Neutrophil (primary cell): ENCODE results near the gene LFNG.

Experiments
- H3K27ac ChIP-seq: fragments of 200-600 bp; sonication (generic); 2 replicates; pipeline ENCODE4 v1.5.1; 2016; ENCODE audit warnings: mild to moderate bottlenecking, moderate library complexity
- H3K27me3 ChIP-seq: fragments of 200-600 bp; sonication (generic); 2 replicates; pipeline ENCODE4 v1.6.0; 2016; ENCODE audit warnings: mild to moderate bottlenecking
- H3K36me3 ChIP-seq: fragments of 200-600 bp; sonication (generic); 2 replicates; pipeline ENCODE4 v1.5.1; 2017
- H3K4me1 ChIP-seq, 2 experiments: fragments of 200-600 bp in 1 of 2; sonication (generic) in 1 of 2; 1 replicate in 1 of 2; 2 replicates in 1 of 2; pipeline versions ENCODE4 v1.5.1 to v1.6.1; 2013 to 2016; ENCODE audit warnings: low read depth in 1 of 2, low read length in 1 of 2, mild to moderate bottlenecking in 1 of 2, moderate library complexity in 1 of 2; ENCODE audit not compliant: control insufficient read depth in 1 of 2, insufficient read depth in 1 of 2
- H3K4me3 ChIP-seq, 2 experiments: fragments of 200-600 bp in 1 of 2; sonication (generic) in 1 of 2; 1 replicate in 1 of 2; 2 replicates in 1 of 2; pipeline ENCODE4 v1.5.1; 2013 to 2016; ENCODE audit warnings: low read depth in 1 of 2, low read length in 1 of 2, mild to moderate bottlenecking in 1 of 2, moderate library complexity in 1 of 2
- H3K9me3 ChIP-seq: fragments of 200-600 bp; sonication (generic); 2 replicates; pipeline ENCODE4 v1.5.1; 2016
- CTCF ChIP-seq: fragments of 200-600 bp; sonication (generic); IDR thresholded peaks from 2 replicates; pipeline ENCODE4 v1.5.1; 2016; ENCODE audit warnings: antibody characterized with exemption

The LFNG gene

DNA sequence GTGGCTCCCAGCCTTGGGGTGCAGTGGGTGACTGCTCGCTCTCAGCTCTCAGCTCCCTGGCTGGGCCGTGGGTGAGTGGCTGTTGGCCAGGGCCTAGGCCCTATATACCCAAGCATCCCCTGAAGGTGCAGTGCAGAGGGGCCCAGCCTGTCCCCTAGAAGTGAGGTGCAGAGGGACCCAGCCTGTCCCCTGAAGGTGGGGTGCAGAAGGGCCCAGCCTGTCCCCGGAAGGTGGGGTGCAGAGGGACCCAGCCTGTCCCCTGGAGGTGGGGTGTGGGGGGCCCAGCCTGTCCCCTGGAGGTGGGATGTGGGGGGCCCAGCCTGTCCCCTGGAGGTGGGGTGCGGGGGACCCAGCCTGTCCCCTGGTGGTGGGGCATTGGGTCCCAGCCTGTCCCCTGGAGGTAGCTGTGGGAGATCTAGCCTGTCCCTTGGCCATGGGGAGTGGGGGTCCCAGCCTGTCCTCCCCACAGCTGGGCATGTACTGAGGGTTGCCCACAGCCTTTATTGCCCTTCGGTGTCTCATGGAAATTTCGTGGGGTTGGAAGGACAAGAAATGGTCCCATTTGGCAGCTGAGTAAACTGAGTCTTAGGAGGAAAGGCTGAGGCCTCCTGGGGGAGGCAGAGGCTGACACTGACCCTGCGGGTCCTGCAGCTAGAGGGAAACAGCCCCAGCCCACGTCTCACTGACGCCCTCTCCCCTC lies 17.5 kb upstream of the LFNG start:
- H3K27ac ChIP-seq, result no peak overlapping the region
- H3K4me1 ChIP-seq, result no peaks in the 10 kb centered on the region
- no peaks in the 10 kb centered on the region for H3K36me3 ChIP-seq
- TF ChIP-seq CTCF, result no peak
- no peaks in the 10 kb centered on the region for H3K9me3 ChIP-seq
- H3K27me3 ChIP-seq, result peaks cover 23% of the 10 kb centered on the region
- H3K4me3 ChIP-seq, result no peak overlapping the region

DNA sequence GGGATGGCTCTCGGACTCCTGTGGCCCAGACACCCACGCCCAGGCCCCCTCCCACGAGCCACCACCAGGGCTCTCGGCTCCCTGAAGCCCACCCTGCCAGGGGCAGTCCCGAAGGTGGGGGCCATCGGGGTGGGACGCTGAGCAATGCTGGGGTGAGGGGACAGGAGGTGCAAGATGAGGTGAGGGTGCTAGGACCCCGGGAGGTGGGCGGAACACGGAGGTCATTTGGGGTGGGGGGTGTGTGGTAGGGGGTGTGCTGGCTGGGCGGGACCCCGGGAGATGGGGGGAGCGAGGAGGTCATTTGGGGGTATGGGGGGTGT lies 17.0 kb upstream of the LFNG start:
- H3K27me3 ChIP-seq, result peaks cover 23% of the 10 kb centered on the region
- no peak for TF ChIP-seq CTCF
- H3K4me3 ChIP-seq, result no peak overlapping the region
- no peaks in the 10 kb centered on the region for H3K4me1 ChIP-seq
- H3K36me3 ChIP-seq, result no peaks in the 10 kb centered on the region
- H3K27ac ChIP-seq, result no peak overlapping the region
- H3K9me3 ChIP-seq, result no peaks in the 10 kb centered on the region

DNA sequence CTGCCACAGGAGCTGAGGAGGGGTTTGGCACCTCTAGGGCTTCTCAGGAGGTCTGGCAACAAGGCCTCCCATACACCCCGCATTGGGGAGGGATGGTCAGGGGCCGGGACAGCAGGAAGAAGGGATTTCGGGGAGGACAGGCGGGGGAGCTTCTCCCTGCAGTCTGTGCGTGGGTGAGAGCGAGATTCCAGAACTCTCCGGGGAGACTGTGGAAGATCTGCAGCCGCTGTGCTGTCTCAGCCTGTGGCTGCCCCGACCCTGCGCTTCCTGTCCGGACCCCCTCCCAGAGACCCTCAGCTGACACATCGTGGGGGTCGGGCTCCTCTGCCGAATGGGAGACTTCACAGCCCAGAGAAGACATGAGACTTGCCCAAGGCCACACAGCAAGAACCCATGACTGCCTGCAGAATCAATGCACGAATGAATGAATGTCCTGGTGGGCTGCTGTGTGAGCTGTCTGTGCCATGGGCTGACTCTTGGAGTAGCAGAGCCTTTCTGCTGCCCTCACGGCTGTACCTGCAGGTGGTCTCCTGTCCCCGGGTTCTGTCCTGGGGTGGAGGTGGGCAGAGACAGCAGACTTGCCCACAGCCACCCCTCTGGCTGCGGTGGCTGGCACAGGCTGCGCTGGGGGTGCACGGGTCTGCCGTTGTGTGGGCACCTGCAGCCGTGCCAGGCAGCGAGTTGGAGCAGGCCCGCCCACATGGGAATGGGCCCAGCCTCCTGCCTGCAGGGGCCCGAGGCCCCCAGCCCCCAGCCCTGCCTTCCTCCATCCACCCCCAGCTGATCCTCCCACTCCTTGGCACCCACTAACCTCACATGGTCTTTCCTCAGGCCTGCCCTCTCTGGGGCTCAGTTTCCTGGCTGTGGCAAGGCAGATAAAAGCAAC lies 16.3 kb upstream of the LFNG start:
- H3K4me1 ChIP-seq, result peaks cover under 1 to 4% of the 10 kb centered on the region in 2 experiments
- H3K9me3 ChIP-seq, result no peaks in the 10 kb centered on the region
- H3K27ac ChIP-seq, result no peak overlapping the region
- H3K36me3 ChIP-seq, result no peaks in the 10 kb centered on the region
- no peak for TF ChIP-seq CTCF
- H3K27me3 ChIP-seq, result peaks cover 23% of the 10 kb centered on the region
- no peak overlapping the region for H3K4me3 ChIP-seq

GRCh38 chr7:2504128-2504888 lies 15.3 kb upstream of the LFNG start:
- Histone ChIP-seq H3K4me1 (peaks cover 10 to 14% of the 10 kb centered on the region in 2 experiments), H3K4me3 (no peak overlapping the region), H3K36me3 (no peaks in the 10 kb centered on the region), H3K27me3 (peaks cover 27% of the 10 kb centered on the region), H3K9me3 (no peaks in the 10 kb centered on the region), H3K27ac (no peak overlapping the region)
- TF ChIP-seq CTCF, result no peak

DNA sequence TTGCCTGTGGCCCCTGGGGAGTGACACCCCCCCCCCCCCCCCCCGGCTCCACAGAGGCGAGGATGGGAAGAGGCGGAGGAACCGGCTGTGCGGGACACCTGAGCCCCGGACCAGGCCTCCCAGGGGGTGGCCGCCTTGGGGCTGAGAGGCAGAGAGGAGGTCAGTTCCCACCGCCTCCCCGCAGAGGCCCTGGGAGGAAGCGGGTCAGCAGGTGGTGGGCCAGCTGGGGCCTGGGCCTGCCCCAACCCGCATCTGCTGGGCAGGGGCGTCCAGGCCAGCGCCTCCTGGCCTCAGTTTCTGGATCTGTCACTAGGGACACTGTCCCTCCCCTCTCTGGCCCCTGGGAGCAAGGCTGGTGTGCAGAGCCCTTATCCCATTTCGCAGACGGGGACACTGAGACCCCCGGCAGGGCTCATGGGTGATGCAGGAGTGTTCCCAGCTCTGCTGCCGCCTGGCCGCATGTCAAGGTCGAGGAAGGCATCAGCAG lies 14.6 kb upstream of the LFNG start:
- peaks cover 12 to 19% of the 10 kb centered on the region in 2 experiments for H3K4me1 ChIP-seq
- H3K36me3 ChIP-seq, result no peaks in the 10 kb centered on the region
- TF ChIP-seq CTCF, result no peak
- peaks cover 34% of the 10 kb centered on the region for H3K27me3 ChIP-seq
- no peaks in the 10 kb centered on the region for H3K9me3 ChIP-seq
- H3K4me3 ChIP-seq, result no peak overlapping the region
- H3K27ac ChIP-seq, result no peak overlapping the region
